SHP77 (cell line): ENCODE results near the gene OOSP3.
A peak's percentile ranks its signal among the peaks of the same experiment; 100 is the strongest.
"Not testable (repeated sequence)": the region's sequence is repeated elsewhere in the genome, so short reads cannot be mapped to it uniquely, and the experiment has no call there.

ENCODE experiments used
- DNase-seq, 2 experiments: peaks; one replicate each; lab custom pipeline; 2025; lab: John Stamatoyannopoulos, UW

OOSP3 gene

GRCh38 chr11:59877325-59877724 lies 1.3 kb upstream of the OOSP3 start:
- no peak for DNase-seq

DNA sequence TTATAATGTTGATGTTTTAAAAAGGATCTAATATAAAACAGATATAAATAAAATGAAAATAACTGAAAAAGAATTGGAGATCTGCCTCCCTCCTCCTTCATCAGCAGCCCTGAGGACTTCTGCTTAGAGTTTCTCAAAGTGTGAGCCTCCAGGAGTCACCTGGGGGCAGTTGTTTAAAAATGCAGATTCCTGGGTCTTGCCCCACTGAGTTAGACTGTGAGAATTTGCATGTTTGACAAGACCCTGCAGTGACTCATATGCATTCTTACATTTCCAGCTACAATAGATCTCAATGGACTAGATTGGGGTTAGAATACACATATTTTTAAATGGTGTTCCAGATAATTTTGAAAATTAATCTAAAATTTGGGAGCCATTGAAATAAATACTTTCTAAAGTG lies 798 bp upstream of the OOSP3 start:
- DNase-seq: no peak

DNA sequence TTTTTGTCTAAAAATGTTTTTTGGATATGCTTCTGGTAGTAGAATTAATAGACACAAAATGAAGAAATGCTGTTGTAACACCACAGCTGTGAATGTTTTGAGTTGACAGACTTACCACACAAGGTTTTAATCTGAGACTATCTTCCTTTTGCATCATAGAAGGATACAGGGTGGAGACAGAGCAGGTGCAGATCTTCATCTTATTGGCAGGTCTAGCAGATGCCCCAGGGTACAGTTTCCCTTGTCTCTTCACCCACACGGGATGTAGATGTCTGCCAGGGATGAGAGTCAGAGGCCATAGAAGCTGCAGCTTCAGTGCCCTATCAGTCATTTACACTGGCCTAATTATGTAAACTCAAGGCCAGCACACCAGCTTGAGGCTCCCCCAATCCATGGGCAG lies 985 bp downstream of the OOSP3 start:
- DNase-seq: no peak

DNA sequence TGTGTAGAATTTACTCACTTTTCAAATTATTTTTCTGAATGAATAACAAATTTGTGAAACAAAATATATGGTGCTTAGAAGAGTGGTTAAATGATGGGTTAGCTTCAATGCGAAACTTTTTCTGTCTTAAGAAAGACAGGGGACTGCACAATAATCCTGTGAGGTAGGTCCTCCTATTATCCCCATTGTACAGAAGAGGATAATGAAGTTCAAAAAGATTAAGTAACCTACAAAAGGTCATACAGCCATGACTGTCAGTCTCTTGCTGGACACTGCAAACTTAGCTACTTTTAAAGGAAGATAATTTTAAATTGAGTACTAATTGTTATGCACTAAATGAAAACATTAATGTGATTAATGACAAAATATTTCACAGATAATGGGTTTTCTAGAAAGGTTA lies 5.0 kb downstream of the OOSP3 start:
- DNase-seq: no peak

- not testable (repeated sequence) for DNase-seq
Measured at GRCh38 chr11:59887156-59887555, 8.6 kb downstream of the OOSP3 start.

DNA sequence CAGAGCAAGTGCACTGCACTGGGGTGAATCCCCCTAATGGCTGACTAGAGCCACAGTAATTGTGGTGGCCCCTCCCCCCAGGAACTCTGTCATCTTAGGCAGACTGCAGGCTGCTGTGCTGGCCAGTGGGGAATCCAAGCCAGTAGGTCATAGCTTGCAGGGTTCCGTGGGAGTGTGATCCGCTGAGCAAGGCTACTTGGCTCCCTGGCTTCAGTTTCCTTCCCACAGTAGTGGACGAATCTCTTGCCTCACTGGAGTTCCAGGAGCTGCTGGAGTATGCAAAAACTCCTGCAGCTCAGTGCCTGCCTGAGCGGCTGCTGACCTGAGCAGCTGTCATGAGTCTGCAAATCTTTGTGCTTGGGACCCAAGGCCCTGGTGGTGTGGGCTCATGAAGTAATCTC lies 13.2 kb downstream of the OOSP3 start:
- no peak for DNase-seq

DNA sequence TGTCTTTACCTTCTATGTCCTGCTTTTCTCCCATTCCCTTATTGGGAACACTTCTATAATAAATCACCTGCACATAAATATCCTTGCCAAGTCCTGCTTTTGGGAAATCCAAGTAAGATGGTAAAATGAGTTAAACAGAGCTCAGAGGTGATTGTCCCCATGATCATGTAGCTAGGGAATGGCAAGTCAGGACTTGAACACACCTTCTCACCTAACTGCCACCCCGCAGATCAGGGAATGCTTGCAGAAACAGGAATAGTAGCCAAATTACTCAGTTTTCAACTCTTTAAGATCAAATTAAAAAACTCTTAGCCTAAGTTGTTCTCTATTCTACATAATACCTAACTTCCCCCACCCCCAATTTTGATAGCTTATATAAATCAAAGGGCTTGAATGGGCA lies 16.0 kb downstream of the OOSP3 start:
- no peak for DNase-seq

GRCh38 chr11:59898046-59898445 lies 19.5 kb downstream of the OOSP3 start:
- DNase-seq: no peak

GRCh38 chr11:59898650-59899049 lies 20.1 kb downstream of the OOSP3 start:
- no peak for DNase-seq

DNA sequence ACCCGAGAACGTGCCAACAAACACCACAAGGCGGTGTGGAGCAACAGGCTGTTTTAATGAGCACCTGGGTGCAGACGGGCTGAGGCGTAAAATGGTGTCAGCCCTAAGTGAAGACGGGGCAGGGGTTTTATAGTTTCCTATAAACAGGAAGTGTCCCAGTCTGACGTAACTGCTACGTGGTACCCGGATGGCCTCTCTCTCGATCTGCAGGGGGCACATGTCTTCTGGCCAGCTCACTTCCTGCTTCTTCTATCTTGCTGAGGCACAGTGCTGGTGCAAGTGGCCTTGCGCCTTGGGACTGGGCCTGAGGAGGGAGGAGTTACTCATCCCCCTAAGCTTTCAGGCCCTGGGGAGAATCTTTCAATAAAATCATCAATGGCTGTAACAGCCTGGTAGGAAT lies 20.9 kb downstream of the OOSP3 start:
- no peak for DNase-seq

DNA sequence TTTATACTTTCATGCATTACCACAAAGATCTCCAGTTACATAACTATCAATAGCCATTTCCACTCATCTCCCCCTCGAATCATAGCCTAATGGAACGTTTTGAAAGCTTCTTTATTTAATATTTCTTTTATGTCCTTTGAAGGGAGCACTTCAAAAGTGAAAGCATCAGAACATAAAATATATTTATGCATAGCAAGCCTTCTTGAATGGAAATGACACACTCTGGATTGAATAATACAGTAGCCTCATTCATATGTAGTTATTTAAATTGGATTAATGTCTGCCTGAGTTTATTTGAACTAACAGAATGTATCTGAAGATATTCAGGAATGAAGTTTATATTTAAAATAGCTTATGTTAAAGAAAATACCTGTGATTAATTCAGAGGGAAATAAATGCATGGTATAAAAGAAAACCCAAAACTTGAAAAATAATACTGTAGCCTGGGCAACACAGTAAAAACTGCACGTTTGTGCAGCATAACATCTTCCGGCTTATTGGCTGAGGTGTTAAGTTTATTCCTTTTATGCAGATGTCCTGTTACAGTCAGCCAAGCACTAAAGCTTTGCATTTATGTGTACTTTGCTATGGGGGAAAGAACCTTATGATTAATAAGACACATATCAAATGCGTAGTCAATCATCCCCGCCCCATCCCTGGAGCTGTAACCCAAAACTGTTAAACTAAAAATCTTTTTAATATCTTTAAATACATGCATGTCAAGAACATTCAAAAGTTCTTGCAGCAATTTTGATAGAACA lies 22.0 kb downstream of the OOSP3 start:
- DNase-seq: no peak

- no peak for DNase-seq
Measured at GRCh38 chr11:59901306-59901705, 22.7 kb downstream of the OOSP3 start.

- DNase-seq: not testable (repeated sequence)
Measured at GRCh38 chr11:59903569-59903968, 25.0 kb downstream of the OOSP3 start.

DNA sequence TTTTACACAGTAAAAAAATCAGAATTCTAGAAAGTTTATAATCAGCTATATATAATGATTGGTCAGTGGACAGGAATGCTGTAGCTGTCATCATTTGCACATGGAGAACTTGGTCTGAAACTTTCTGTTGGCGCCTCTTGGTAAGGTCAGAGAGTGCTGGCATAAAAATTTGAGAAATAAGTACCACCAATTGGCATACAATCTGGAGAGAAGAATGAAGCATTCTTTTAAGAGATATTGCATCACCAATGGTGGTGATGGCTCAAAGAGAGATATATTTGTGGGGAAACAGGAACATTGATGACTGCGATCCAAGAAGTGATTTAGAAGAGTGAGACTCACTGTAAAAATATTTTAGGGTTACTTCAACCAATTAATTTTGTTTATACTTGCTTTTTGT lies 39.9 kb downstream of the OOSP3 start:
- DNase-seq: no peak

DNA sequence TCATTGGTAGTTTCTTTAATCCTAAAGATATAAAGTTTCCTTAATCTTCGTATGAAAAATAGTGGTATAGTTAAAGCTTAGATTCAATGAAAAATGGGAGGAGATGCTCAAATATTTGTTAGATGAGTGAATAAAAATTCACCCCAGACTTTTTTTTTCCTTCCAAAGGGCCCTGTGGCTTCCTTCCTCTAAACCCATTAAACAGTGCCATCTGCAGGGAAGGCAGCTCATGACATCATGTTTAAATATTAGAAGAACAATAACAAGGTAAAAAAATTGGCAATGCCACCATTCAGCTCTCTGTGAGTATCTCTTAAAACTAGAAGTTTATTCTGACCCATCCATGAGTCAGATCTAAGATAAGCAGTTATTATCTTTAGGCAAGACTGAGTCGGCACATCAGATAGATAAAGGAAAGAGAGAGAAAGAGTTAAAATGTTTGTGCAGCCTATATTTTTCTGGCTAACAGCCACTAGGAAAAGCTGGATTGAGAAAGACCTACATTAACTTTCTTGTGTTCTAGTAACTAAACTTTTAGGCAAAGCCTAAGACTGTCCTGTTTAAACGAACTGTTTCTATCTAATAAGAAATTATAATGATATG lies 40.5 kb downstream of the OOSP3 start:
- peak in 1 of 2 experiments; percentile 1 for DNase-seq

GRCh38 chr11:59923813-59924212 lies 45.2 kb downstream of the OOSP3 start:
- DNase-seq: no peak

DNA sequence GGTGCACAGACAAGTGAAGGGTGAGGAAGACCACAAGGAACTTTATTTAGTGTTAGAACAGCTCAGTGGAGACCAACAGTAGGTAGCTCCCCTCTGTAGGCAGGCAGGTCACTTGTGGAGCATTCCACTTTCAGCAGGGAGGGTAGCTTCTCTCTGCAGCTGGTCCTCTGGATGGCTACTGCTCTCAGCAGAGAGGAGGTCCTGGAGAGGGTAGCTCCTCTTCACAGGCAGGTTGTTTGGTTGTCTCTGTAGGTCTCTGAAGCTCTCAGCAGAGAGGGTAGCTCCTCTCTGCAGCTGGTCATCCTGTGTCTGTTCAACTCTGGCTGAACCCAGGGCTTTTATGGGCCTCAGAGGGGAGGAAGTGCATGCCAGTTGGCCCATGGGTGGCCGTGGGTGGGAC lies 53.1 kb downstream of the OOSP3 start:
- no peak for DNase-seq

- DNase-seq: no peak
Measured at GRCh38 chr11:59938132-59938531, 59.5 kb downstream of the OOSP3 start, which contains the start of gene OOSP1. Gene OOSP1 (plus strand): TSS chr11:59938432. CDS start chr11:59938455, 23 bp downstream.

- no peak for DNase-seq
Measured at GRCh38 chr11:59938718-59939117, 60.1 kb downstream of the OOSP3 start.

DNA sequence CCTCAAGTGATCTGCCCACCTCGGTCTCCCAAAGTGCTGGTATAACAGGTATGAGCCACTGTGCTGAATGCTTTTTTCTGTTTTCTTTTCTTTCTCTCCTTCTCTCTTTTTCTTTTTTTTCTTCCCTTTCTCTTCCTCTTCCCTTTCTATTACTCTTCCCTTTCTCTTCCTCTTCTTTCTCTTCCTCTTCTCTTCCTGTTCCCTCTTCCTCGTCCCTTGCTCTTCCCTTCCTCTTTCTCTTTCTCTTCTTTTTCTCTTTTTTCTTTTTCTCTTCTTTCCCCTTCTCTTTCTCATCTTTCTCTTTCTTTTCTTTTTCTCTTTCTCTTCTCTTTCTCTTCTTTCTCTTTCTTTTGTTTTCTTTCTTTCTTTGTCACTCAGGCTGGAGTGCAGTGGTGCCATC lies 60.9 kb downstream of the OOSP3 start:
- no peak for DNase-seq

- DNase-seq: no peak
Measured at GRCh38 chr11:59941091-59941490, 62.5 kb downstream of the OOSP3 start.

GRCh38 chr11:59943997-59944714 lies 65.6 kb downstream of the OOSP3 start:
- DNase-seq: no peak

DNA sequence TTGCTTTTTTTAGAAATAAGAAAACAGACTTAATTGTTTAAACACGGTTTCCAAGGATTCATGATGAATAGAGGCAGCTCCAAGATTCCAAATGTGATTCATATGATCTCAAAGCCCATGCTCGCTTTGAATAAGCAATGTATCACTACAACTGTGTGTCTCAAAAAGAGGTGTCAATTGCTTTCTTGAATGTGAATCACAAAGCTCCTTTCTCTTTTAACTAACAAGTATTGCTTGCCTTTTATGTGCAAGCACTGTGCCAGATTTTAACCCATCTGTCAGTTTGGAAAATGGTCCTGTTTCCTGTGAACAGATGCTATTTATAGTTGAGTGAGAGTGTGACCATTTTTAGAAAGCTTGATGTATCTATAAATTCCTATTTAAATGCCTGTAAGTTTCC lies 66.1 kb downstream of the OOSP3 start:
- DNase-seq: no peak
